HG03558 (cell line): ENCODE measurements around the gene FAM53B.

Experiments
- ATAC-seq: cut with Tn5 transposase; IDR thresholded peaks from one replicate; pipeline ENCODE4 v1.9.1; 2021; ENCODE audit warnings: moderate number of reproducible peaks; ENCODE audit not compliant: unreplicated experiment; ENCODE audit errors: extremely low read depth

The FAM53B gene

DNA sequence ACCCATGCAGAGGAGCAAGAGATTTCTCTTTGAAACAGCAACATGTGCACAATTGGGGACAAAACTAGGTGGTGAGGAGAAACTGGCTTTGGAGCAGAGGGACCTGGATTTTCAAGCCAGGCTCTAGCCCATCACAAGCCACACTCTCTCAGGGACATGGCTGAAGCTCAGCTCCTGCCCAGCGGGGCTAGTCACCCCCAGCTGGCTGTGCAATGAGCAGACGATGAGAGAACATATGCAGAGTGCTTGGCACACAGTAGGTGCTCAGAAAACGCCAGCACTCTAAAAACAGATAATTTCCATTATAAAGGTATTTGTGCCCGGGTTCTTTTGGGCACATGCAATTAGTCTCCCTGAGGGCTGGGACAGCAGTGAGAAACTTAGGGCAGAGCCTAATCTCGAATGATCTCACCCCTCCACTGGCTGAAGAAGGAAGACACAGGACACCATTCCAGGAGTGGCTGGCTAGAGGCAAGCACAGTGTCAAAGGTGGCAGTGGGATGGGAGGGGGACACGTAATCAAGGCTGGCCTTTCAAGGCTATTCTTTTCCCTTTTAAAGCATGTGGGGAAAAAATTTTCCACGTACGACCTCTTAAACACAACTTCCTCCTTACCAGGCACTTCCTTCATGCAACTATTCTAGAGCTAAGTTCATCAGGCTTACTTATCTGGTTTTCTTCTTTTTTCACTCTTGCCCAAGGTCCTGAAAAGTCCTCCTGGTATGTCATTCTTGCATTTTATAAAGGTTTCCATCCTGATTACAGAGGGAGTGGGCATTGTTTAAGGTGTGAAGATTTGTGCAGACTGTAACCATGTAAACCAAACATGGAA, 15.1 kb downstream of the FAM53B start:
- ATAC-seq: no peak

- ATAC-seq: no peak
Observed at GRCh38 chr10:124728071-124728829, 15.9 kb downstream of the FAM53B start.

GRCh38 chr10:124727361-124727960, 16.7 kb downstream of the FAM53B start:
- no peak for ATAC-seq

DNA sequence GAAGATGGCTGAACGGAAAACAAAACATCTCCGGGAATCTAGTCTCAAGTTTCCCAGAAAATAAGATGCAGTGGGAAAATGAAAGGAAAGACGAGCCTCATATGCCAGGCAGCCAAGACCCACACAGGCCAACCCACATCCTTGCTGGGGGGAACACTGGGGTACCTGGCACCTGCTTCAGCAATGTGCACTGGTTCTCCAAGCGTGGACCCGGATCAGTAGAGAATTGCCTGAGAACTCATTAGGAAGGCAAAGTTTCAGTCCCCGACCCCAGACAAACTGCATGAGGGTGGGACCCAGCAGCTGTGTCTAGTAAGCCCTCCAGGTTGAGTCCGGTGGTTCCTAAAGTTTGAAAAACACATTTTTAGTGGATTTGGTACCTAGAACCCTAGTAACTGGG, 18.4 kb downstream of the FAM53B start:
- no peak for ATAC-seq

DNA sequence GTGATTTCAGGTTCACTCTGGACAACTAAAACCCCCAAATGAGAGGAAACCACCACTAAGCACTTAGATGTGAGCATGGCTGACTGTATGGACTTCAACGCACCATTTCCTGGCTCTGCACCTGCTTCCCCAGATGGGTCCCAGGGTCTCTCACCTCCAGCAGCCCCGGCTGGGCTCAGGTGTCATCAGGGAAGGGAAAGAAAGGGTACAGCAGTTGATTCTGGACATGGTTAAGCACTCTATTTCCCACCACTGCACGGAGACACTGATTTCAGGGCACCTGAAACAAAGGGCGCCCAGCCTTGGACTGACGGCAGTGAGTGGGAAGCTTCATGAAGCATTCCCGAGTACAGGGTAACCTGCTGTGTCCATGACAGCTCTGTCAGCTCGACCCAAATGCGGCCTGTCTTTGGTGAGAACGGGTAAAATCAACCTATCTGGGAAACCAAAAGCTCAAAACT, 19.0 kb downstream of the FAM53B start:
- ATAC-seq: no peak

- no peak for ATAC-seq
Observed at GRCh38 chr10:124724279-124725027, 19.7 kb downstream of the FAM53B start.

GRCh38 chr10:124723826-124724225, 20.4 kb downstream of the FAM53B start:
- ATAC-seq: no peak

DNA sequence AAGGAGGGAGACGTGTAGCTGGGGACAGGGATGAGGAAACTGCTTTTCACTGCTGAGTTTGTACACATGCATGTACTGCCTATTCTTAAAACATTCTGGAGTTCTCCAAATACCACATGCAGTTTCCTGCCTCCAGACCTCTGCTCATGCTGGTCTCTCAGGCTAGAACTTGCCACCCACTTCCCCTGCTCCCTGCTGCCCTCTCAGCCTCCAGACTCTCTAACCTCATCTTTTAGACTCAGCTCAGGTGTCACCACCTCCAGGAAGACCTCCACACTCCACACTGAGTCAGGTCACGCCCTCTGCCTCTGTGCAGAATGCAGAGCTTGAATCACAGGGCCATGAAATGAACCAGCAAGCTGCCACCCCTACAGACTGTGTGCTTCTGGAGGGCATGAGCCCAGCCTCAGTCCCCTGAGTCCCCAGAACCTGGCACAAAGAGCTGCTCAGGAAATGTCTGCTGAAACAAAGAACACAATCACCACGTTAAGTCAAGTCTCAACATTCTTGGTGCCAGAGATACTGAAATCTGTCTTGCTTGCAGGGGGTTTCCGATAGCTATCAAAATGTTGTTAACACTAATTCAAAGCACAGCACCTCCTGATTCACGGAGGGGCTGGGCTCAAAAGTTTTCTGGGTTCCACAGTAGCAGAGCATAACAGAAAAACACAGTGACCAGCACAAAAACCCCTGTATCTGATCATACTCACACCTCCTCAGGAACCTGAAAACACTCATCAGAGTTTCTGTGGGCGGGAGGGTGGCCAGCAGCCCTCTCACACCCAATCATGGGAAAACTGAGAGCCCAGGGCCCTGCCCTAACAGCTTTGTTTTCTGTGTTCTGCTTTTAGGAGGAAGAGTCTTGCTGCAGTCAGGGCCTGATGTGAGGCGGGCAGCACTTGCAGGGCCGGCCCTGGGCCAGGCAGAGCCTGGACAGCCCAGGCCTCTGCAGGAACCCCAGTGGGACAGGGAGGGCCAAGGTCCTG, 21.1 kb downstream of the FAM53B start:
- ATAC-seq: peak; percentile 52

DNA sequence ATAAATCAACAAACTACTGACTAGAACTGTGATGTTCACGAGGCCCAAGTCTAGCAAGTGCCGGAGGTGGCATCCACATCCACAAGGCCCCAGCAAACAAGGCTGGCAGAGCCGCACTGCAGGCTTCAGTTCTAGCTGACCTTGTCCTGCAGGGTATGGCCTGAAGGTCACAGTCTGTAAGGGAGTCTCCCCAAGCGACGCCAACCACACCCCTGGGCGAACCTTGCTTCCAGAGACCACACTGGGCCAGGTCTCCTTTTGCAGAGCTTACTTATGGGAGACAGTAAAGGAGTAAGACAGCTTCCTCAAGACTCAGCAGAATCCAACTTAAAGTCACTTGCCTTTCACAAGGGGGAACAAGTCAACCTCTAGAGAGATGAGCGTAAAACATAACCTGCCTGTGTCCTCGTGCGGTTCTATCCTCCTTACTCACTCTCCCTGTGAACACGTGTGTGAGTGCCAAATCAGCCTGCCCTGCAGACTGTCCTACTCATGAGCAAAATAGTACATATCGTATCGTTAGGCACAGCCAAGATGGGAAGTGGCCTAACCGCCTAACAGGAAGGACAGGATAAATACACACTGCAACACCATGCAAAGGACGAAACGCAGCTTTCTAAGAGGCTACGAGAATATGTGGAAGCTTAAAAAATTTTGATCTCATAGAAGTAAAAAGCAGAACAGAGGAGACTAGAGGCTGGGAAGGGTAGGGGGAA, 22.7 kb downstream of the FAM53B start:
- no peak for ATAC-seq

- ATAC-seq: no peak
Observed at GRCh38 chr10:124719213-124719851, 24.8 kb downstream of the FAM53B start.

- ATAC-seq: peak; percentile 35
Observed at GRCh38 chr10:124717911-124718741, 26.1 kb downstream of the FAM53B start.

GRCh38 chr10:124717041-124717757, 27.0 kb downstream of the FAM53B start:
- ATAC-seq: no peak

- no peak for ATAC-seq
Observed at GRCh38 chr10:124716369-124716768, 27.8 kb downstream of the FAM53B start.

- ATAC-seq: no peak
Observed at GRCh38 chr10:124715439-124715838, 28.7 kb downstream of the FAM53B start.

DNA sequence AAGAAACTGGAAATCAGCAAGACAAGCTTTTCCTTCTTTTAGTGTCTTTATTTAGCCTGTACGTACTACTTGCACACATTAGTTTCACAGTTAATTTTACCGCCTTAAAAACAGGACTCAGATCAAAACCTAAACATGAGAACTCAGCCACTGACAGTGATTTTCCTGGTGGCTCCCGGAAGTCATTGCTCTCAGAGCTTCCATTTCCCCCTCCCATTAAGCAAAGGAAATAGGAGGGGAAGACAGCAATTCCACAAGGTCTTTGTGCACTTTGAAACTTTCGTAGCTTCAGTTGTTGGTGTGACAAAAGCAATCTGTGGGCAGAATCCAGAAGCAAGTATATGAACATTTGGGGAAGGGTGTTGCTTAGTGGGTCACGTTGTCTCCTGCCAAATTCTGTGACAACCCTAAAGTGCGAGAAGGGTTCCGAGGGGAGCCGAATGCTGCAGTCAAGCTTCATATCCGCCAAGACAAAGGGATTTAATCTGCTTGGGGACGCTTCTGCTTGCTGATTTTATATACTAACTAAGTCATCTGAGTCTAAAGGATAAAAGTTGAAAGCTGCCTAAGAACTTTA, 30.4 kb downstream of the FAM53B start:
- no peak for ATAC-seq

GRCh38 chr10:124712704-124713407, 31.3 kb downstream of the FAM53B start:
- no peak for ATAC-seq
